OCI-LY3 (cell line): Measurements from ENCODE around the gene MGAT4C.

Experiments
- H2AFZ ChIP-seq: fragments of 200-600, 300-600 bp; shearing (Covaris generic); 2 replicates; pipeline ENCODE4 v1.6.0; 2014; ENCODE audit warnings: antibody characterized with exemption, low read depth, low read length
- H3K27ac ChIP-seq: fragments of 200-600, 300-600 bp; sonication (generic); 2 replicates; pipeline ENCODE4 v1.5.1; 2014; ENCODE audit warnings: mild to moderate bottlenecking, low read length, moderate library complexity, mixed read lengths
- H3K27me3 ChIP-seq: fragments of 200-600, 300-600 bp; sonication (generic); 2 replicates; pipeline ENCODE4 v1.6.1; 2014; ENCODE audit warnings: low read depth, low read length, mixed read lengths
- H3K36me3 ChIP-seq: fragments of 200-600, 300-600 bp; sonication (generic); replicated peaks from 2 replicates; pipeline ENCODE3; 2014; ENCODE audit warnings: low read depth, low read length, mixed read lengths
- H3K4me1 ChIP-seq: fragments of 300-600, 200-600 bp; sonication (generic); 2 replicates; pipeline ENCODE4 v1.6.1; 2014; ENCODE audit warnings: low read length, mixed read lengths
- H3K4me2 ChIP-seq: fragments of 200-600, 300-600 bp; sonication (generic); 2 replicates; pipeline ENCODE4 v1.6.1; 2014; ENCODE audit warnings: low read length, mixed read lengths
- H3K4me3 ChIP-seq: fragments of 300-600, 200-600 bp; sonication (generic); 2 replicates; pipeline ENCODE4 v1.5.1; 2014; ENCODE audit warnings: antibody characterized with exemption, mild to moderate bottlenecking, low read length, moderate library complexity
- H3K79me2 ChIP-seq: fragments of 300-600, 200-600 bp; shearing (Covaris generic); 2 replicates; pipeline ENCODE4 v1.6.1; 2014; ENCODE audit warnings: mild to moderate bottlenecking, low read length, mixed read lengths
- H3K9ac ChIP-seq: fragments of 300-600, 200-600 bp; shearing (Covaris generic); 2 replicates; pipeline ENCODE4 v1.6.0; 2014; ENCODE audit warnings: mild to moderate bottlenecking, low read length, moderate library complexity
- H3K9me3 ChIP-seq: fragments of 200-600, 300-600 bp; shearing (Covaris generic); 2 replicates; pipeline ENCODE4 v1.6.1; 2014; ENCODE audit warnings: low read length, mixed read lengths; ENCODE audit not compliant: insufficient read depth
- H4K20me1 ChIP-seq: fragments of 200-600, 300-600 bp; sonication (generic); 2 replicates; pipeline ENCODE4 v1.6.1; 2016; ENCODE audit warnings: low read length, mixed read lengths; ENCODE audit not compliant: insufficient read depth
- EZH2phosphoT487 ChIP-seq: fragments of 200-600 bp; shearing (Covaris generic); IDR thresholded peaks from 2 replicates; pipeline ENCODE4 v1.6.1; 2018; ENCODE audit warnings: antibody characterized with exemption, mixed run types, low read depth
- TF ChIP-seq, protein P1 (sequence below): fragments of 200-600, 300-600 bp; sonication (generic); IDR thresholded peaks from 2 replicates; pipeline ENCODE4 v1.5.1; 2014; ENCODE audit warnings: antibody characterized with exemption, low read length, low read depth

MGAT4C gene

DNA sequence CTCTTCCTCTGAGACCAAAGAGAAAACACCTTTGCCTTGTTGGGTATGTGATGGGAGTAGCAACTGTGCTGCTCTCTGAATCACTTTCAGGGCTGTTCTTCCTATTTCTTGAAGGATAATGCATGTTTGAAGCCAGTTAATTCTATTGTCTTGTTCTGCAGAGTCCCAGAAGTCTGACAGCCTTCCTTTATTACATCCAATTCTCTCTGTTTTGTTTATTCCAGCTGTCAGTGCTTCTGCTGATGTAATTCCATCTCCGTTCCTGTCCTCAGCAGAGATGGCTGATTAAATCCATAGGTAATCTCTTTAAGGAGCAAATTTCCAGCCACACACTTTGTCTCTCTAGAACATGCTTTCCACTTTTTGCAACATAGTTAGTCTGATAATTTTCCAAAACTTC, 59.7 kb downstream of the MGAT4C start:
- no peak overlapping the region for H3K9ac ChIP-seq
- H3K4me1 ChIP-seq: no peaks in the 10 kb centered on the region
- no peaks in the 10 kb centered on the region for H4K20me1 ChIP-seq
- H3K36me3 ChIP-seq: no peaks in the 10 kb centered on the region
- no peak overlapping the region for H3K4me2 ChIP-seq
- H3K9me3 ChIP-seq: no peaks in the 10 kb centered on the region
- no peak overlapping the region for H2AFZ ChIP-seq
- no peak for TF ChIP-seq EZH2phosphoT487
- TF ChIP-seq, protein P1, sequence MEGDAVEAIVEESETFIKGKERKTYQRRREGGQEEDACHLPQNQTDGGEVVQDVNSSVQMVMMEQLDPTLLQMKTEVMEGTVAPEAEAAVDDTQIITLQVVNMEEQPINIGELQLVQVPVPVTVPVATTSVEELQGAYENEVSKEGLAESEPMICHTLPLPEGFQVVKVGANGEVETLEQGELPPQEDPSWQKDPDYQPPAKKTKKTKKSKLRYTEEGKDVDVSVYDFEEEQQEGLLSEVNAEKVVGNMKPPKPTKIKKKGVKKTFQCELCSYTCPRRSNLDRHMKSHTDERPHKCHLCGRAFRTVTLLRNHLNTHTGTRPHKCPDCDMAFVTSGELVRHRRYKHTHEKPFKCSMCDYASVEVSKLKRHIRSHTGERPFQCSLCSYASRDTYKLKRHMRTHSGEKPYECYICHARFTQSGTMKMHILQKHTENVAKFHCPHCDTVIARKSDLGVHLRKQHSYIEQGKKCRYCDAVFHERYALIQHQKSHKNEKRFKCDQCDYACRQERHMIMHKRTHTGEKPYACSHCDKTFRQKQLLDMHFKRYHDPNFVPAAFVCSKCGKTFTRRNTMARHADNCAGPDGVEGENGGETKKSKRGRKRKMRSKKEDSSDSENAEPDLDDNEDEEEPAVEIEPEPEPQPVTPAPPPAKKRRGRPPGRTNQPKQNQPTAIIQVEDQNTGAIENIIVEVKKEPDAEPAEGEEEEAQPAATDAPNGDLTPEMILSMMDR: no peak
- no peaks in the 10 kb centered on the region for H3K27me3 ChIP-seq
- no peaks in the 10 kb centered on the region for H3K79me2 ChIP-seq
- no peak overlapping the region for H3K27ac ChIP-seq
- H3K4me3 ChIP-seq: no peak overlapping the region

DNA sequence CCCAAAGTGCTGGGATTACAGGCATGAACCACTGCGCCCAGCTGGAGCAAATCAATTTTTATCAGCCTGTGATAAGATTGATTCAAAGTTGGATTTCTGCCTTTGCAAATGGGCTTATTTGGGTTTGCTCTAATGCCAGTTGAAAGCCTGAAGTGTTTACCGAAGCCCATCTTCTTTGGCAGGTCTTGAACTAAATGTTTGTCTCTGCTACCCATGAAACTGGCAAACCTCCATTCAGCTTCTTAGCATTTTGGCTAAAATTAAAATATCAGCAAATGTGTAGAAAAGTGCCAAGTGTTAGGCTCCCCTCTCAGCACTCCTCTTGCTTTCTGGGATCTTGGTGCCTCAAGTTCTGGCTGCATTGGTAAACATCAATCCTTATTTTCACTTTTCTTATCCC, 61.5 kb downstream of the MGAT4C start:
- H3K4me3 ChIP-seq: no peak overlapping the region
- no peak overlapping the region for H3K27ac ChIP-seq
- H3K27me3 ChIP-seq: no peaks in the 10 kb centered on the region
- H3K36me3 ChIP-seq: no peaks in the 10 kb centered on the region
- H2AFZ ChIP-seq: no peak overlapping the region
- no peak overlapping the region for H3K4me2 ChIP-seq
- no peaks in the 10 kb centered on the region for H3K9me3 ChIP-seq
- no peaks in the 10 kb centered on the region for H3K79me2 ChIP-seq
- H3K9ac ChIP-seq: no peak overlapping the region
- no peaks in the 10 kb centered on the region for H4K20me1 ChIP-seq
- H3K4me1 ChIP-seq: no peaks in the 10 kb centered on the region
- TF ChIP-seq EZH2phosphoT487: no peak
- TF ChIP-seq, protein P1: no peak

DNA sequence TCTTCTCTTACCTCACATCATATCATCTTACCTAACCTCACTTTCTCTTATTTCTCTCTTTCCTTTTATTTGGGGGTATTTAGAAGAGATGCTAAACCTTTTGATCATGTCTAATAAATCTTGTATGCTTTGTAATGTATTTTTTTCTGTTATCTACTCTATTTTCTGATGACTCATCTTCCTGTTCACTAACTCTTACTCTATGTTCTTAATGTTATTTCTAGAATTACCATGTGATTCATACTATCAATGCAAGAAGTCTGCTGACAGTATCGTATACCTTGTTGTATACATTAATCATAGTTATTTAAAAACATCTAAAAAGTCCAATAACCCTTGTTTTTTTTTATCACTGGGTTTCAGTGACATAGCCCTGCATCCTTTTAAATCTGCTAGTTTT, 62.3 kb downstream of the MGAT4C start:
- TF ChIP-seq EZH2phosphoT487: no peak
- TF ChIP-seq, protein P1: no peak
- H3K36me3 ChIP-seq: no peaks in the 10 kb centered on the region
- no peaks in the 10 kb centered on the region for H3K9me3 ChIP-seq
- no peak overlapping the region for H3K9ac ChIP-seq
- no peaks in the 10 kb centered on the region for H4K20me1 ChIP-seq
- no peaks in the 10 kb centered on the region for H3K27me3 ChIP-seq
- H3K4me3 ChIP-seq: no peak overlapping the region
- H3K4me1 ChIP-seq: no peaks in the 10 kb centered on the region
- no peak overlapping the region for H2AFZ ChIP-seq
- H3K27ac ChIP-seq: no peak overlapping the region
- H3K79me2 ChIP-seq: no peaks in the 10 kb centered on the region
- no peak overlapping the region for H3K4me2 ChIP-seq

DNA sequence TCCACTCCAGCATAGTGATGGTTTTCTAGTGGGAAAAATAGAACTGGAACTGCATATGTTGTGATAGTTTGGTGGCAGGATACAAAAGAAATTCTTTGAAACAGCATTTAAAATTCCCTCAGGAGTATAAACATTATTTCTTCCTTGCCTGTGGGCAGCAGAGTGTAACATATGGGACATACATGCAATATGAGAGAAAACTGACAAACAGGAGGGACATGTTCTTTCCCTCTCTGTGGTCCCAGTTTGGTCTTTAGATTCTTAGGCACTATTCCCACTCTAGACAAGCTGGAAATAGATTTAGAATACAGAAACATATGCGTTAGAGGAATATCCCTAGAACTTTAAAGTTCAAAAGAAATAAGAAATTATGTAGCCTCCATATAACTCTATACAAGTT, 68.0 kb downstream of the MGAT4C start:
- Histone ChIP-seq H3K79me2 (no peaks in the 10 kb centered on the region), H3K4me2 (no peak overlapping the region), H3K9me3 (no peaks in the 10 kb centered on the region), H3K9ac (no peak overlapping the region), H3K4me1 (peaks cover 7% of the 10 kb centered on the region), H4K20me1 (no peaks in the 10 kb centered on the region), H3K36me3 (no peaks in the 10 kb centered on the region), H3K27me3 (no peaks in the 10 kb centered on the region), H3K27ac (no peak overlapping the region), H3K4me3 (no peak overlapping the region), H2AFZ (no peak overlapping the region)
- TF ChIP-seq, protein P1: no peak
- TF ChIP-seq EZH2phosphoT487: no peak
